ENCODE data around the gene CDKN3.

CDKN3 gene

DNA sequence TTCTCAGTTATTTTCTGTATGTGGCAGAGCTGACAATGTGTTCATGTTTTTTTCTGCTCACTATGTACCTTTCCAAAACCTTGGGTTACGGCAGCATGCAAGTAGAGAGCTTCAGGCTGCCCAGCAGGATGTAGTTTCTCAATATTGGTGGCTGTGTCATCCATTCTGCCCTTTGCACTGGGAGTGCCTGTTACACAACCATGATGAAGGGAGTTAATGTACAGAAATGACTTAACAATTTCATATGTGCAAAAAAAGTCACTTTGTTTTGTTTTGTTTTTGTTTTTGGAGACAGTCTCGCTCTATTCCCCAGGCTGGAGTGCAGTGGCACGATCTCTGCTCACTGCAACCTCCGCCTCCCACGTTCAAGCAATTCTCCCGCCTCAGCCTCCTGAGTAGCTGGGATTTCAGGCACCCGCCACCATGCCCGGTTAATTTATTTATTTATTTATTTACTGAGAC lies 50.5 kb downstream of the CDKN3 start:
- no peak overlapping the region for H3K4me2 ChIP-seq (ENCODE audit: low read length)

GRCh38 chr14:54450535-54450934 lies 53.7 kb downstream of the CDKN3 start:
- no peak overlapping the region for H3K4me2 ChIP-seq (ENCODE audit: low read length)
- H3K9me2 ChIP-seq (replicated peaks; ENCODE audit: control insufficient read depth, low read length): no peaks in the 10 kb centered on the region
- no peak overlapping the region for H3K27ac ChIP-seq (ENCODE audit: low read depth, low read length)
- H3K4me1 ChIP-seq (ENCODE audit: control insufficient read depth, low read length): no peaks in the 10 kb centered on the region
- no peaks in the 10 kb centered on the region for H3K36me3 ChIP-seq (ENCODE audit: control insufficient read depth, low read length)
- H3K9me3 ChIP-seq (ENCODE audit: control insufficient read depth, insufficient read depth, low read length): no peaks in the 10 kb centered on the region
- H4K20me1 ChIP-seq (ENCODE audit: control insufficient read depth, insufficient read depth, low read depth, low read length): no peaks in the 10 kb centered on the region
- H3K79me2 ChIP-seq (ENCODE audit: control insufficient read depth, low read length): no peaks in the 10 kb centered on the region
- H3K4me3 ChIP-seq (ENCODE audit: low read length): no peak overlapping the region
- peaks cover 12% of the 10 kb centered on the region; the same call in 1 of the 2 replicates for H3K27me3 ChIP-seq (ENCODE audit: control insufficient read depth, low read length)
- no peak for TF ChIP-seq EZH2phosphoT487 (IDR thresholded peaks at IDR 0.05; ENCODE audit: borderline replicate concordance, low read length)
- TF ChIP-seq CTCF (IDR thresholded peaks at IDR 0.05; ENCODE audit: low read depth, low read length, poor library complexity, severe bottlenecking): no peak
- no peaks in the 10 kb centered on the region for H3F3A ChIP-seq (ENCODE audit: control insufficient read depth, insufficient read depth)

More for the DNA sequence above, 50.5 kb downstream of the CDKN3 start:
- Histone ChIP-seq H3K36me3 (ENCODE audit: control insufficient read depth, low read length) (no peaks in the 10 kb centered on the region), H3F3A (ENCODE audit: control insufficient read depth, insufficient read depth) (no peaks in the 10 kb centered on the region), H3K4me1 (ENCODE audit: control insufficient read depth, low read length) (peaks cover under 1% of the 10 kb centered on the region), H3K4me3 (ENCODE audit: low read length) (no peak overlapping the region), H3K79me2 (ENCODE audit: control insufficient read depth, low read length) (no peaks in the 10 kb centered on the region), H4K20me1 (ENCODE audit: control insufficient read depth, insufficient read depth, low read depth, low read length) (no peaks in the 10 kb centered on the region), H3K9me2 (replicated peaks; ENCODE audit: control insufficient read depth, low read length) (no peaks in the 10 kb centered on the region), H3K9me3 (ENCODE audit: control insufficient read depth, insufficient read depth, low read length) (no peaks in the 10 kb centered on the region), H3K27ac (ENCODE audit: low read depth, low read length) (no peak overlapping the region), H3K27me3 (ENCODE audit: control insufficient read depth, low read length) (peaks cover 12% of the 10 kb centered on the region; the same call in 1 of the 2 replicates)
- TF ChIP-seq CTCF (IDR thresholded peaks at IDR 0.05; ENCODE audit: low read depth, low read length, poor library complexity, severe bottlenecking) (no peak), EZH2phosphoT487 (IDR thresholded peaks at IDR 0.05; ENCODE audit: borderline replicate concordance, low read length) (no peak)

- H3K4me1 ChIP-seq (ENCODE audit: control insufficient read depth, low read length): no peaks in the 10 kb centered on the region
- no peak overlapping the region for H3K4me3 ChIP-seq (ENCODE audit: low read length)
- TF ChIP-seq CTCF (IDR thresholded peaks at IDR 0.05; ENCODE audit: low read depth, low read length, poor library complexity, severe bottlenecking): no peak
- TF ChIP-seq EZH2phosphoT487 (IDR thresholded peaks at IDR 0.05; ENCODE audit: borderline replicate concordance, low read length): no peak
- no peaks in the 10 kb centered on the region for H3K79me2 ChIP-seq (ENCODE audit: control insufficient read depth, low read length)
- H3K4me2 ChIP-seq (ENCODE audit: low read length): no peak overlapping the region
- H3K36me3 ChIP-seq (ENCODE audit: control insufficient read depth, low read length): no peaks in the 10 kb centered on the region
- no peak overlapping the region for H3K27ac ChIP-seq (ENCODE audit: low read depth, low read length)
- no peaks in the 10 kb centered on the region for H3K9me3 ChIP-seq (ENCODE audit: control insufficient read depth, insufficient read depth, low read length)
- no peaks in the 10 kb centered on the region for H3K9me2 ChIP-seq (replicated peaks; ENCODE audit: control insufficient read depth, low read length)
- no peaks in the 10 kb centered on the region for H3F3A ChIP-seq (ENCODE audit: control insufficient read depth, insufficient read depth)
- no peaks in the 10 kb centered on the region for H4K20me1 ChIP-seq (ENCODE audit: control insufficient read depth, insufficient read depth, low read depth, low read length)
- H3K27me3 ChIP-seq (ENCODE audit: control insufficient read depth, low read length): peaks cover 11% of the 10 kb centered on the region; the same call in 1 of the 2 replicates
These were observed 54.4 kb downstream of the CDKN3 start for GRCh38 chr14:54451121-54451601.

Data from DOHH2 (cell line).